Measurements from ENCODE around the gene SSBP3. TPM values are rescaled to one million over a fixed set of nuclear protein-coding genes. Genes with fewer than 3 reads are reported as not detected.
"Not testable (repeated sequence)": the region's sequence is repeated elsewhere in the genome, so short reads cannot be mapped to it uniquely, and the experiment has no call there.

SSBP3 gene
- polyA plus RNA-seq, 1 of the 3 experiments (the other 2 are of a cell fraction) = 26.2 TPM

GRCh38 chr1:54390655-54391054, 15.5 kb downstream of the SSBP3 start:
- H3K9me3 ChIP-seq = no peaks in the 10 kb centered on the region
- H2AFZ ChIP-seq (ENCODE audit: low read depth) = no peak overlapping the region
- H4K20me1 ChIP-seq (ENCODE audit: insufficient read depth) = peaks cover 13% of the 10 kb centered on the region; the same call in 1 of the 2 replicates
- peaks cover 0 to 10% of the 10 kb centered on the region in 2 experiments; a peak in 1 of 4 replicates for H3K4me1 ChIP-seq (ENCODE audit: control insufficient read depth in 1 of 2, insufficient read depth in 2 of 2, low read depth in 1 of 2, low read length in 1 of 2)
- no peaks in the 10 kb centered on the region for H3K27me3 ChIP-seq (ENCODE audit: insufficient read depth)
- DNase-seq = no peak
- peaks cover 11 to 51% of the 10 kb centered on the region in 2 experiments for H3K36me3 ChIP-seq (replicated peaks in 1 of 2; ENCODE audit: control insufficient read depth in 1 of 2, insufficient read depth in 2 of 2, low read length in 1 of 2)
- no peak overlapping the region for H3K4me2 ChIP-seq
- H3K4me3 ChIP-seq (ENCODE audit: low read depth in 2 of 2, low read length in 1 of 2) = no peak overlapping the region
- peaks cover 12% of the 10 kb centered on the region for H3K79me2 ChIP-seq (ENCODE audit: insufficient read depth)
- H3K9me2 ChIP-seq = no peaks in the 10 kb centered on the region
- WGBS (ENCODE audit: low lambda C conversion rate) = 93% methylated on average over 19 of the region's 24 CpGs
- H3F3A ChIP-seq (replicated peaks; ENCODE audit: insufficient read depth) = no peaks in the 10 kb centered on the region
- POLR2A ChIA-PET = no interaction called here
- TF ChIP-seq SIN3A (IDR thresholded peaks at IDR 0.05; ENCODE audit: borderline replicate concordance, low read depth, low read length) (no peak), RCOR1 (IDR thresholded peaks at IDR 0.05; ENCODE audit: low read length) (no peak), POLR2AphosphoS5 (IDR thresholded peaks at IDR 0.05; ENCODE audit: low read depth, low read length) (no peak), JUND (IDR thresholded peaks at IDR 0.05) (no peak), RXRA (IDR thresholded peaks at IDR 0.05; ENCODE audit: borderline replicate concordance, low read depth) (no peak), EP300 (IDR thresholded peaks at IDR 0.05; ENCODE audit: borderline replicate concordance in 1 of 2, low read depth in 1 of 2, low read length in 1 of 2) (no peak), CTCF (IDR thresholded peaks at IDR 0.05) (no peak), MAX (IDR thresholded peaks at IDR 0.05; ENCODE audit: low read depth) (no peak), ELF1 (IDR thresholded peaks at IDR 0.05) (no peak), NRF1 (IDR thresholded peaks at IDR 0.05; ENCODE audit: low read depth, low read length) (no peak), CHD2 (IDR thresholded peaks at IDR 0.05; ENCODE audit: low read length, partially characterized antibody) (no peak), GATA2 (CRISPR knock-in tag; IDR thresholded peaks at IDR 0.05) (no peak), ZBTB33 (IDR thresholded peaks at IDR 0.05; ENCODE audit: borderline replicate concordance, low read depth) (no peak), YY1 (IDR thresholded peaks at IDR 0.05; ENCODE audit: low read depth) (no peak), USF2 (IDR thresholded peaks at IDR 0.05; ENCODE audit: borderline replicate concordance, low read depth, low read length) (no peak), MXI1 (IDR thresholded peaks at IDR 0.05; ENCODE audit: low read depth, low read length) (no peak), REST (IDR thresholded peaks at IDR 0.05; ENCODE audit: low read depth, low read length) (no peak), PBX3 (IDR thresholded peaks at IDR 0.05) (no peak), FOXM1 (IDR thresholded peaks at IDR 0.05; ENCODE audit: low read depth) (no peak)
- H3K9ac ChIP-seq = no peak overlapping the region
- CTCF ChIA-PET = interaction anchor here (1.2 to 1.7 kb wide), 2 partner anchors 9 to 99 kb away, joined by 4 read pairs; no protein-coding TSS in a partner anchor
- no peak overlapping the region for H3K27ac ChIP-seq (ENCODE audit: low read depth in 2 of 2, low read length in 1 of 2)

GRCh38 chr1:54389608-54390007, 16.6 kb downstream of the SSBP3 start:
- not testable (repeated sequence) for H4K20me1 ChIP-seq (ENCODE audit: insufficient read depth)

More at GRCh38 chr1:54389608-54390007, 16.6 kb downstream of the SSBP3 start:
- H2AFZ ChIP-seq (ENCODE audit: low read depth); H3K9ac ChIP-seq; CTCF ChIA-PET; DNase-seq; H3F3A ChIP-seq (replicated peaks; ENCODE audit: insufficient read depth); H3K79me2 ChIP-seq (ENCODE audit: insufficient read depth); H3K27ac ChIP-seq (ENCODE audit: low read depth in 2 of 2, low read length in 1 of 2); H3K4me1 ChIP-seq (ENCODE audit: control insufficient read depth in 1 of 2, insufficient read depth in 2 of 2, low read depth in 1 of 2, low read length in 1 of 2); H3K4me3 ChIP-seq (ENCODE audit: low read depth in 2 of 2, low read length in 1 of 2); H3K9me3 ChIP-seq; H3K9me2 ChIP-seq; H3K27me3 ChIP-seq (ENCODE audit: insufficient read depth); POLR2A ChIA-PET; H3K4me2 ChIP-seq: not testable (repeated sequence)
- H3K36me3 ChIP-seq (replicated peaks in 1 of 2; ENCODE audit: control insufficient read depth in 1 of 2, insufficient read depth in 2 of 2, low read length in 1 of 2) = peaks cover 5 to 44% of the 10 kb centered on the region in 2 experiments
- WGBS (ENCODE audit: low lambda C conversion rate) = 91% methylated on average over 2 of the region's 2 CpGs
